K562 (cell line): ENCODE measurements around the gene OR13A1.

ENCODE experiments used
- SRF ChIP-seq, 2 experiments: fragments of 250-450, 450-650 bp in 1 of 2; sonication (Bioruptor Pico) in 1 of 2; sonication (generic) in 1 of 2; formaldehyde crosslinking; IDR thresholded peaks; 2 replicates each; pipeline versions ENCODE4 v1.5.0 to v1.5.1; 2020 to 2022; ENCODE audit warnings: mild to moderate bottlenecking in 1 of 2, missing genetic modification reagents in 1 of 2
- ZNF263 ChIP-seq: sonication (generic); formaldehyde crosslinking; IDR thresholded peaks from 2 replicates; pipeline ENCODE4 v1.8.0; 2022; ENCODE audit warnings: mild to moderate bottlenecking, missing genetic modification reagents, borderline replicate concordance
- TF ChIP-seq, protein P1 (sequence below), 3 experiments: IDR thresholded peaks in 2 of 3; conservative IDR thresholded peaks in 1 of 3; 2 replicates each; pipeline ENCODE4 v1.5.1; 2011 to 2012; ENCODE audit warnings: low read length in 3 of 3, mild to moderate bottlenecking in 3 of 3, control low read depth in 2 of 3, improper control_type of control experiment in 1 of 3, inconsistent platforms in 1 of 3, low read depth in 1 of 3, mixed read lengths in 1 of 3, moderate library complexity in 1 of 3; ENCODE audit not compliant: insufficient read depth in 2 of 3
- TF ChIP-seq, protein P2 (sequence below): IDR thresholded peaks from 3 replicates; pipeline ENCODE4 v1.6.1; 2011; ENCODE audit warnings: borderline replicate concordance, mild to moderate bottlenecking, moderate library complexity; ENCODE audit not compliant: insufficient read length; ENCODE audit errors: extremely low read depth

GRCh38 chr10:45261243-45261775 is 54.1 kb downstream of the OR13A1 start:
- TF ChIP-seq ZNF263 (CRISPR knock-in tag) (no peak), SRF (CRISPR knock-in tag; IDR thresholded peaks at IDR 0.05) (no peak)
- TF ChIP-seq, protein P1, sequence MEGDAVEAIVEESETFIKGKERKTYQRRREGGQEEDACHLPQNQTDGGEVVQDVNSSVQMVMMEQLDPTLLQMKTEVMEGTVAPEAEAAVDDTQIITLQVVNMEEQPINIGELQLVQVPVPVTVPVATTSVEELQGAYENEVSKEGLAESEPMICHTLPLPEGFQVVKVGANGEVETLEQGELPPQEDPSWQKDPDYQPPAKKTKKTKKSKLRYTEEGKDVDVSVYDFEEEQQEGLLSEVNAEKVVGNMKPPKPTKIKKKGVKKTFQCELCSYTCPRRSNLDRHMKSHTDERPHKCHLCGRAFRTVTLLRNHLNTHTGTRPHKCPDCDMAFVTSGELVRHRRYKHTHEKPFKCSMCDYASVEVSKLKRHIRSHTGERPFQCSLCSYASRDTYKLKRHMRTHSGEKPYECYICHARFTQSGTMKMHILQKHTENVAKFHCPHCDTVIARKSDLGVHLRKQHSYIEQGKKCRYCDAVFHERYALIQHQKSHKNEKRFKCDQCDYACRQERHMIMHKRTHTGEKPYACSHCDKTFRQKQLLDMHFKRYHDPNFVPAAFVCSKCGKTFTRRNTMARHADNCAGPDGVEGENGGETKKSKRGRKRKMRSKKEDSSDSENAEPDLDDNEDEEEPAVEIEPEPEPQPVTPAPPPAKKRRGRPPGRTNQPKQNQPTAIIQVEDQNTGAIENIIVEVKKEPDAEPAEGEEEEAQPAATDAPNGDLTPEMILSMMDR (IDR thresholded peaks at IDR 0.05 in 2 of 3, conservative IDR thresholded peaks at IDR 0.05 in 1 of 3; ENCODE audit: insufficient read depth in 2 of 3, low read depth in 1 of 3, low read length in 3 of 3): no peak
- TF ChIP-seq, protein P2, sequence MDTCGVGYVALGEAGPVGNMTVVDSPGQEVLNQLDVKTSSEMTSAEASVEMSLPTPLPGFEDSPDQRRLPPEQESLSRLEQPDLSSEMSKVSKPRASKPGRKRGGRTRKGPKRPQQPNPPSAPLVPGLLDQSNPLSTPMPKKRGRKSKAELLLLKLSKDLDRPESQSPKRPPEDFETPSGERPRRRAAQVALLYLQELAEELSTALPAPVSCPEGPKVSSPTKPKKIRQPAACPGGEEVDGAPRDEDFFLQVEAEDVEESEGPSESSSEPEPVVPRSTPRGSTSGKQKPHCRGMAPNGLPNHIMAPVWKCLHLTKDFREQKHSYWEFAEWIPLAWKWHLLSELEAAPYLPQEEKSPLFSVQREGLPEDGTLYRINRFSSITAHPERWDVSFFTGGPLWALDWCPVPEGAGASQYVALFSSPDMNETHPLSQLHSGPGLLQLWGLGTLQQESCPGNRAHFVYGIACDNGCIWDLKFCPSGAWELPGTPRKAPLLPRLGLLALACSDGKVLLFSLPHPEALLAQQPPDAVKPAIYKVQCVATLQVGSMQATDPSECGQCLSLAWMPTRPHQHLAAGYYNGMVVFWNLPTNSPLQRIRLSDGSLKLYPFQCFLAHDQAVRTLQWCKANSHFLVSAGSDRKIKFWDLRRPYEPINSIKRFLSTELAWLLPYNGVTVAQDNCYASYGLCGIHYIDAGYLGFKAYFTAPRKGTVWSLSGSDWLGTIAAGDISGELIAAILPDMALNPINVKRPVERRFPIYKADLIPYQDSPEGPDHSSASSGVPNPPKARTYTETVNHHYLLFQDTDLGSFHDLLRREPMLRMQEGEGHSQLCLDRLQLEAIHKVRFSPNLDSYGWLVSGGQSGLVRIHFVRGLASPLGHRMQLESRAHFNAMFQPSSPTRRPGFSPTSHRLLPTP: no peak
